HG02938 (cell line): ENCODE results near the gene TRPC4AP.

Source experiments
- ATAC-seq: cut with Tn5 transposase; IDR thresholded peaks from one replicate; pipeline ENCODE4 v1.9.1; 2021; ENCODE audit warnings: mild to moderate bottlenecking, moderate library complexity; ENCODE audit not compliant: unreplicated experiment

TRPC4AP gene

GRCh38 chr20:34976286-34976685 lies 116.3 kb downstream of the TRPC4AP start:
- ATAC-seq = no peak

GRCh38 chr20:34974246-34974645 lies 118.4 kb downstream of the TRPC4AP start:
- ATAC-seq = no peak

- ATAC-seq = no peak
Measured at GRCh38 chr20:34971561-34972235, 120.9 kb downstream of the TRPC4AP start.

GRCh38 chr20:34970846-34971560 lies 121.6 kb downstream of the TRPC4AP start:
- ATAC-seq = no peak

GRCh38 chr20:34970193-34970840 lies 122.3 kb downstream of the TRPC4AP start:
- no peak for ATAC-seq

GRCh38 chr20:34968042-34968775 lies 124.4 kb downstream of the TRPC4AP start:
- no peak for ATAC-seq

- ATAC-seq = no peak
Measured at GRCh38 chr20:34967421-34967820, 125.2 kb downstream of the TRPC4AP start.

- no peak for ATAC-seq
Measured at GRCh38 chr20:34965051-34965450, 127.6 kb downstream of the TRPC4AP start.

GRCh38 chr20:34964486-34964885 lies 128.1 kb downstream of the TRPC4AP start:
- no peak for ATAC-seq

- ATAC-seq = no peak
Measured at GRCh38 chr20:34956751-34957472, 135.7 kb downstream of the TRPC4AP start.

GRCh38 chr20:34956041-34956458 lies 136.6 kb downstream of the TRPC4AP start:
- ATAC-seq = no peak

- peak; percentile 71 for ATAC-seq
Measured at GRCh38 chr20:34955231-34956040, 137.2 kb downstream of the TRPC4AP start, which contains the start of the genes GSS and MYH7B. TSS of gene GSS (minus strand) at chr20:34955806. CDS start at chr20:34951852, 3,954 bp downstream. TSS of gene MYH7B (plus strand) at chr20:34955868. CDS start at chr20:34978006, 22,138 bp downstream.

- no peak for ATAC-seq
Measured at GRCh38 chr20:34954904-34955230, 137.7 kb downstream of the TRPC4AP start.

GRCh38 chr20:34953960-34954359 lies 138.6 kb downstream of the TRPC4AP start:
- ATAC-seq = no peak

GRCh38 chr20:34952671-34953070 lies 139.9 kb downstream of the TRPC4AP start:
- no peak for ATAC-seq
